Endothelial cell of umbilical vein (primary cell): ENCODE data around the gene RRP1.

Experiments used
- CTCF ChIP-seq, 2 donors: IDR thresholded peaks; 1 replicate in 1 of 2; 2 replicates in 1 of 2; pipeline ENCODE4 v1.5.1; 2011; ENCODE audit warnings: low read length in 2 of 2, mild to moderate bottlenecking in 2 of 2, moderate library complexity in 2 of 2, control low read depth in 1 of 2, inconsistent platforms in 1 of 2, low read depth in 1 of 2; ENCODE audit not compliant: insufficient read depth in 1 of 2; ENCODE audit errors: extremely low read depth in 1 of 2
- EZH2 ChIP-seq: IDR thresholded peaks from 2 replicates; pipeline ENCODE4 v1.6.1; 2012; ENCODE audit warnings: borderline replicate concordance, low read depth, mild to moderate bottlenecking, moderate library complexity, low read length, inconsistent platforms; ENCODE audit not compliant: severe bottlenecking
- FOS ChIP-seq: IDR thresholded peaks from 2 replicates; pipeline ENCODE4 v1.6.1; 2011; ENCODE audit warnings: mild to moderate bottlenecking, low read length, moderate library complexity, borderline replicate concordance; ENCODE audit not compliant: insufficient read depth
- JUN ChIP-seq: IDR thresholded peaks from 2 replicates; pipeline ENCODE4 v1.6.1; 2011; ENCODE audit warnings: borderline replicate concordance, low read depth; ENCODE audit not compliant: insufficient read length, insufficient read depth
- POLR2A ChIP-seq: IDR thresholded peaks from 2 replicates; pipeline ENCODE4 v1.6.1; 2012; ENCODE audit warnings: low read depth, mild to moderate bottlenecking, control low read depth, low read length
- POLR2AphosphoS5 ChIP-seq: IDR thresholded peaks from 2 replicates; pipeline ENCODE4 v1.6.1; 2012; ENCODE audit warnings: low read depth, mild to moderate bottlenecking, control low read depth, low read length, moderate library complexity; ENCODE audit not compliant: insufficient read depth
- TF ChIP-seq, protein P1 (sequence below): IDR thresholded peaks from 2 replicates; pipeline ENCODE4 v1.6.1; 2011; ENCODE audit not compliant: insufficient read depth, insufficient read length

GRCh38 chr21:43805275-43805800 lies 16.0 kb downstream of the RRP1 start:
- TF ChIP-seq POLR2A = no peak
- TF ChIP-seq CTCF (IDR thresholded peaks at IDR 0.05; ENCODE audit: extremely low read depth in 1 of 2, insufficient read depth in 1 of 2, low read depth in 1 of 2, low read length in 2 of 2) = no peak
- no peak for TF ChIP-seq EZH2
- TF ChIP-seq POLR2AphosphoS5 = no peak
- TF ChIP-seq, protein P1, sequence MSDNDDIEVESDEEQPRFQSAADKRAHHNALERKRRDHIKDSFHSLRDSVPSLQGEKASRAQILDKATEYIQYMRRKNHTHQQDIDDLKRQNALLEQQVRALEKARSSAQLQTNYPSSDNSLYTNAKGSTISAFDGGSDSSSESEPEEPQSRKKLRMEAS = no peak
- TF ChIP-seq FOS = no peak
- no peak for TF ChIP-seq JUN
